ENCODE results near the gene ARHGEF10L. TPM values are rescaled to one million over a fixed set of nuclear protein-coding genes. Genes with fewer than 3 reads are reported as not detected.

ARHGEF10L gene
- total RNA-seq, 1 experiment from 2014 or later, result 11.2 TPM

GRCh38 chr1:17734609-17735008 is 195.1 kb downstream of the ARHGEF10L start:
- DNase-seq, result no peak
- Histone ChIP-seq H3K9me2 (replicated peaks; ENCODE audit: low read length) (no peaks in the 10 kb centered on the region), H3K27ac (ENCODE audit: low read length) (no peak overlapping the region), H3K4me2 (ENCODE audit: low read length) (no peak overlapping the region), H3K79me2 (ENCODE audit: low read length) (no peaks in the 10 kb centered on the region), H3K4me3 (ENCODE audit: low read length) (no peak overlapping the region), H3K36me3 (ENCODE audit: low read depth, low read length) (no peaks in the 10 kb centered on the region), H3K9me3 (ENCODE audit: low read length) (no peaks in the 10 kb centered on the region), H2AFZ (ENCODE audit: low read length) (no peak overlapping the region), H3K9ac (ENCODE audit: low read length) (no peak overlapping the region), H3K27me3 (ENCODE audit: low read length) (no peaks in the 10 kb centered on the region; the same call in 1 of the 2 replicates), H4K20me1 (ENCODE audit: low read length) (no peaks in the 10 kb centered on the region), H3F3A (ENCODE audit: low read length, unreplicated experiment) (no peaks in the 10 kb centered on the region), H3K4me1 (ENCODE audit: insufficient read depth, low read length) (no peaks in the 10 kb centered on the region)
- CTCF ChIA-PET, result no interaction called here
- no peak for ATAC-seq
- no TSS peak for BruUV-seq (replicated peaks)
- no peak for TF ChIP-seq CTCF (conservative IDR thresholded peaks at IDR 0.05; ENCODE audit: low read depth, low read length)
- TF ChIP-seq EZH2phosphoT487 (IDR thresholded peaks at IDR 0.05; ENCODE audit: borderline replicate concordance, low read length), result no peak
- no peak for TF ChIP-seq EZH2 (IDR thresholded peaks at IDR 0.05; ENCODE audit: low read length, unreplicated experiment)
- intact Hi-C loops (cut with micrococcal nuclease), result no loop called here
- POLR2A ChIA-PET (ENCODE audit: unreplicated experiment), result no interaction called here

- POLR2A ChIA-PET (ENCODE audit: unreplicated experiment), result no interaction called here
- CTCF ChIA-PET, result no interaction called here
- no peak for DNase-seq
- H2AFZ ChIP-seq (ENCODE audit: low read length), result no peak overlapping the region
- H3F3A ChIP-seq (ENCODE audit: low read length, unreplicated experiment), result no peaks in the 10 kb centered on the region
- no peak overlapping the region for H3K27ac ChIP-seq (ENCODE audit: low read length)
- H3K79me2 ChIP-seq (ENCODE audit: low read length), result no peaks in the 10 kb centered on the region
- H3K4me2 ChIP-seq (ENCODE audit: low read length), result no peak overlapping the region
- no peak overlapping the region for H3K4me3 ChIP-seq (ENCODE audit: low read length)
- no peaks in the 10 kb centered on the region for H3K9me3 ChIP-seq (ENCODE audit: low read length)
- H3K4me1 ChIP-seq (ENCODE audit: insufficient read depth, low read length), result no peaks in the 10 kb centered on the region
- H3K27me3 ChIP-seq (ENCODE audit: low read length), result no peaks in the 10 kb centered on the region; the same call in 1 of the 2 replicates
- no peaks in the 10 kb centered on the region for H4K20me1 ChIP-seq (ENCODE audit: low read length)
- ATAC-seq, result no peak
- no peaks in the 10 kb centered on the region for H3K36me3 ChIP-seq (ENCODE audit: low read depth, low read length)
- no peak for TF ChIP-seq CTCF (conservative IDR thresholded peaks at IDR 0.05; ENCODE audit: low read depth, low read length)
- no peak for TF ChIP-seq EZH2 (IDR thresholded peaks at IDR 0.05; ENCODE audit: low read length, unreplicated experiment)
- H3K9ac ChIP-seq (ENCODE audit: low read length), result no peak overlapping the region
- intact Hi-C loops (cut with micrococcal nuclease), result no loop called here
- H3K9me2 ChIP-seq (replicated peaks; ENCODE audit: low read length), result no peaks in the 10 kb centered on the region
- BruUV-seq (replicated peaks), result no TSS peak
Observed at GRCh38 chr1:17735348-17735747, 195.8 kb downstream of the ARHGEF10L start.

- H3K4me3 ChIP-seq (ENCODE audit: low read length), result no peak overlapping the region
- no peak overlapping the region for H3K27ac ChIP-seq (ENCODE audit: low read length)
- no peaks in the 10 kb centered on the region for H3F3A ChIP-seq (ENCODE audit: low read length, unreplicated experiment)
- BruUV-seq (replicated peaks), result no TSS peak
- H3K9ac ChIP-seq (ENCODE audit: low read length), result no peak overlapping the region
- no peaks in the 10 kb centered on the region for H4K20me1 ChIP-seq (ENCODE audit: low read length)
- ChIA-PET CTCF (no interaction called here), POLR2A (ENCODE audit: unreplicated experiment) (no interaction called here)
- DNase-seq, result no peak
- H3K79me2 ChIP-seq (ENCODE audit: low read length), result no peaks in the 10 kb centered on the region
- no peaks in the 10 kb centered on the region for H3K36me3 ChIP-seq (ENCODE audit: low read depth, low read length)
- H3K9me2 ChIP-seq (replicated peaks; ENCODE audit: low read length), result no peaks in the 10 kb centered on the region
- no peak for TF ChIP-seq EZH2phosphoT487 (IDR thresholded peaks at IDR 0.05; ENCODE audit: borderline replicate concordance, low read length)
- no peak for TF ChIP-seq EZH2 (IDR thresholded peaks at IDR 0.05; ENCODE audit: low read length, unreplicated experiment)
- no peak for TF ChIP-seq CTCF (conservative IDR thresholded peaks at IDR 0.05; ENCODE audit: low read depth, low read length)
- H2AFZ ChIP-seq (ENCODE audit: low read length), result no peak overlapping the region
- no peaks in the 10 kb centered on the region for H3K27me3 ChIP-seq (ENCODE audit: low read length)
- intact Hi-C loops (cut with micrococcal nuclease), result no loop called here
- no peak for ATAC-seq
- no peaks in the 10 kb centered on the region for H3K9me3 ChIP-seq (ENCODE audit: low read length)
- H3K4me1 ChIP-seq (ENCODE audit: insufficient read depth, low read length), result no peaks in the 10 kb centered on the region
- H3K4me2 ChIP-seq (ENCODE audit: low read length), result no peak overlapping the region
Observed at GRCh38 chr1:17735793-17736192, 196.3 kb downstream of the ARHGEF10L start.

Data from PC-3 (cell line).